Cardiac muscle cell (in vitro differentiated cells and primary cell): Measurements from ENCODE around the gene ZXDC. TPM values are rescaled to one million over a fixed set of nuclear protein-coding genes. Genes with fewer than 3 reads are reported as not detected.

ENCODE experiments used
- DNase-seq, 2 donors: peaks; one replicate each; pipeline versions ENCODE4 v3.0.0 to v3.0.0-alpha.2; 2010 to 2017; ENCODE audit warnings: low read depth in 1 of 2, low spot score in 1 of 2
- H3K27ac ChIP-seq: fragments of 200-600 bp; sonication (generic); 2 replicates; pipeline ENCODE4 v1.5.1; 2016
- H3K27me3 ChIP-seq: fragments of 200-600 bp; sonication (generic); 2 replicates; pipeline ENCODE4 v1.6.0; 2016; ENCODE audit warnings: control low read depth
- H3K36me3 ChIP-seq: fragments of 200-600 bp; sonication (generic); 2 replicates; pipeline ENCODE4 v1.5.1; 2016; ENCODE audit warnings: control low read depth
- H3K4me1 ChIP-seq: fragments of 200-600 bp; sonication (generic); 2 replicates; pipeline ENCODE4 v1.8.1; 2017; ENCODE audit warnings: low read depth, mild to moderate bottlenecking, mixed run types
- H3K4me3 ChIP-seq: fragments of 200-600 bp; sonication (generic); 2 replicates; pipeline ENCODE4 v1.5.1; 2016; ENCODE audit warnings: mild to moderate bottlenecking
- H3K9me3 ChIP-seq: fragments of 200-600 bp; sonication (generic); 2 replicates; pipeline ENCODE4 v1.5.1; 2017; ENCODE audit warnings: low read depth, mild to moderate bottlenecking, control low read depth
- CTCF ChIP-seq: IDR thresholded peaks from 2 replicates; pipeline ENCODE4 v1.5.1; 2012; ENCODE audit warnings: low read depth, mild to moderate bottlenecking, low read length
- polyA plus RNA-seq: library from polyadenylated mRNA; unstranded; fragments of >200 nt; fragmentation: Nextera tagmentation; extraction: Ambion mirVana; gene quantifications from 2 replicates; pipeline ENCODE4 v1.2.1, GENCODE V29; 2016
- total RNA-seq: library from RNA; depleted of rRNA; stranded (reverse); fragments of >200 nt; gene quantifications from 2 replicates; pipeline ENCODE4 v1.2.3, GENCODE V29; 2016

The ZXDC gene
- total and polyA plus RNA-seq, 2 experiments from 2014 or later = 40.4 to 56.3 TPM

GRCh38 chr3:126448136-126448892 is 27.4 kb downstream of the ZXDC start:
- Histone ChIP-seq H3K27ac (no peak overlapping the region), H3K27me3 (no peaks in the 10 kb centered on the region), H3K4me3 (no peak overlapping the region), H3K9me3 (no peaks in the 10 kb centered on the region), H3K4me1 (no peaks in the 10 kb centered on the region), H3K36me3 (peaks cover 22% of the 10 kb centered on the region)
- DNase-seq = no peak
- no peak for TF ChIP-seq CTCF

- Histone ChIP-seq H3K27ac (no peak overlapping the region), H3K36me3 (peaks cover 17% of the 10 kb centered on the region), H3K9me3 (no peaks in the 10 kb centered on the region), H3K4me1 (no peaks in the 10 kb centered on the region), H3K27me3 (no peaks in the 10 kb centered on the region), H3K4me3 (no peak overlapping the region)
- DNase-seq = no peak
- TF ChIP-seq CTCF = no peak
Measured at GRCh38 chr3:126447456-126448106, 28.1 kb downstream of the ZXDC start.

GRCh38 chr3:126446791-126447190 is 28.9 kb downstream of the ZXDC start:
- TF ChIP-seq CTCF = no peak
- no peak overlapping the region for H3K4me3 ChIP-seq
- H3K4me1 ChIP-seq = no peaks in the 10 kb centered on the region
- DNase-seq = no peak
- peaks cover 13% of the 10 kb centered on the region for H3K36me3 ChIP-seq
- H3K27ac ChIP-seq = no peak overlapping the region
- no peaks in the 10 kb centered on the region for H3K27me3 ChIP-seq
- H3K9me3 ChIP-seq = no peaks in the 10 kb centered on the region

GRCh38 chr3:126446301-126446700 is 29.4 kb downstream of the ZXDC start:
- no peak overlapping the region for H3K27ac ChIP-seq
- H3K27me3 ChIP-seq = no peaks in the 10 kb centered on the region
- no peaks in the 10 kb centered on the region for H3K9me3 ChIP-seq
- no peak for TF ChIP-seq CTCF
- no peak for DNase-seq
- H3K4me3 ChIP-seq = no peak overlapping the region
- H3K36me3 ChIP-seq = peaks cover 8% of the 10 kb centered on the region
- H3K4me1 ChIP-seq = no peaks in the 10 kb centered on the region

GRCh38 chr3:126445506-126445905 is 30.2 kb downstream of the ZXDC start:
- no peak for TF ChIP-seq CTCF
- DNase-seq = no peak
- Histone ChIP-seq H3K4me3 (no peak overlapping the region), H3K9me3 (no peaks in the 10 kb centered on the region), H3K27ac (no peak overlapping the region), H3K4me1 (no peaks in the 10 kb centered on the region), H3K27me3 (no peaks in the 10 kb centered on the region), H3K36me3 (peaks cover 4% of the 10 kb centered on the region)
